ENCODE data around the gene PRR23C.

The PRR23C gene

DNA sequence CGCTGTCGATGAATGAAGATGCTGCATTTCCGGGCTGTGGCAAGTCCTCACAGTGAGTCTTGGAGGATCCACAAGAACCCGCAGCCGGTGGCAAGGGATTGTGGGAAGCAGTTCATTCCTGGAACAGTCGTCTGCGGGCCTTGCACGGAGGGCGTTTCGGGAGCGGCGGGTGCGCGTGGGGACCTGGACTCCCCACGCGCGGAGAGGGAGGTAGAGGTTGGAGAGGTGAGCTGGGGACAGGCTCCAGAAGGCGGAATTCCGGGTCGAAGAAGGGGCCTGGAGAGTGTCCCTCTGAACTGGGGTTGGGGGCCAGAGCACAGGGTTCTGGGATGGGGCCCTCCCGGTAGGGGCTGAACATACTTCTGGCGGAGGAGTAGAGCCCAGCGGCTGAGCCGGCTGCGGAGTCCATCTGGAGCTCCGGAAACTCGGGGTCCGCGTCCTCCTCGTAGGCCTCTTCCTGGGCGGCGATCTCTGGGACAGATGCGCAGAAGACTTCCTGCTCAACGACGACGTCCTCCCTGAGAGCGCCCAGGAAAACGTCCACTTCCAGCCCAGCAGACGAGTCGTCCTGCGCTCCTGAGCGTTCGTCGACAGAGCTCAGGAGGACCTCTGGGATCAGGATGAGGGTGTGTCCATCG, 39.2 kb downstream of the PRR23C start:
- no peak for DNase-seq (ENCODE audit: low read depth in 2 of 2)

DNA sequence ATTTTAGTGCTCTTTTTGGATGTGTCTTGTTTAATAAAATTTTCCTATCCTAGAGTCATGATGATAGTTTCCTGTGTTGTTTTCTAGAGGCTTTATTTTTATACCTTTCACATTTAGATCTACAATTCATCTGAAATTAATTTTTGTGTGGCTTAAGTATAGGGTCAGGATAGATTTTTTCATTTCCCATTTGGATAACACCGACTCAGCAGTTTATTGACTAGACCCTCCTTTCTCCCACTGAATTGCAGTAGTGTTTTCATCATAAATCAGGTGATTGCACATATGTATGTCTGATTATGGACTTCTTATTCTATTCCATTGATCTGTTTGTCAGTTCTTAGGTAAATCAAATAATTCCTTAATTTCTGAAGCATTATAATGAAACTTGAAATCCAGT, 49.0 kb downstream of the PRR23C start:
- DNase-seq (ENCODE audit: low read depth in 2 of 2), result no peak
